Prostate gland (tissue), 2 donors: Measurements from ENCODE around the gene ASB16. TPM values are rescaled to one million over a fixed set of nuclear protein-coding genes. Genes with fewer than 3 reads are reported as not detected.
"Not testable (repeated sequence)": the region's sequence is repeated elsewhere in the genome, so short reads cannot be mapped to it uniquely, and the experiment has no call there.

Source experiments
- DNase-seq: peaks from one replicate; pipeline ENCODE4 v3.0.0-alpha.2; 2019; ENCODE audit warnings: low spot score
- H3K27ac ChIP-seq, 2 donors: fragments of 200-600 bp; sonication (generic); 2 replicates each; pipeline ENCODE4 v1.5.1; 2017 to 2019
- H3K27me3 ChIP-seq: fragments of 200-600 bp; sonication (generic); replicated peaks from 2 replicates; pipeline ENCODE4 v1.5.1; 2019; ENCODE audit not compliant: insufficient read depth
- H3K36me3 ChIP-seq, 2 donors: fragments of 200-600 bp; sonication (generic); 1 replicate in 1 of 2; 2 replicates in 1 of 2; pipeline versions ENCODE4 v1.5.1 to v1.8.1; 2017 to 2019
- H3K4me1 ChIP-seq: fragments of 200-600 bp; sonication (generic); replicated peaks from 2 replicates; pipeline ENCODE4 v1.5.1; 2019
- H3K4me3 ChIP-seq, 2 donors: fragments of 200-600 bp; sonication (generic); 2 replicates each; pipeline ENCODE4 v1.5.1; 2017 to 2019
- H3K9me3 ChIP-seq: fragments of 200-600 bp; sonication (generic); 2 replicates; pipeline ENCODE4 v1.5.1; 2017
- CTCF ChIP-seq, 4 experiments: fragments of 200-600 bp in 2 of 4; fragments of 450-650 bp in 2 of 4; sonication (generic) in 2 of 4; IDR thresholded peaks; 1 replicate in 3 of 4; 2 replicates in 1 of 4; pipeline ENCODE4 v1.5.1; 2016 to 2019; ENCODE audit warnings: antibody characterized with exemption in 4 of 4, mild to moderate bottlenecking in 2 of 4, moderate library complexity in 2 of 4
- POLR2A ChIP-seq: fragments of 450-650 bp; IDR thresholded peaks from one replicate; pipeline ENCODE4 v1.6.1; 2016; ENCODE audit warnings: antibody characterized with exemption, mild to moderate bottlenecking
- POLR2AphosphoS5 ChIP-seq: sonication (generic); formaldehyde crosslinking; IDR thresholded peaks from one replicate; pipeline ENCODE4 v1.6.1; 2017; ENCODE audit warnings: antibody characterized with exemption
- WGBS: methylation state at CpG from one replicate; pipeline ENCODE4 v1.1.5; 2018; 5-methylcytosine and 5-hydroxymethylcytosine counted together
- intact Hi-C: fragments of 100-400 bp; cut with DNase I; formaldehyde crosslinking; loops from one replicate; pipeline ENCODE4 v1.14.2; 2022
- total RNA-seq, 2 donors: library from RNA; depleted of rRNA; stranded (reverse); fragments of >200 nt; gene quantifications; one replicate each; pipeline ENCODE4 v1.1.0, GENCODE V29; 2016

ASB16 gene
- total RNA-seq, 2 donors from 2014 or later = 3.2 to 4.4 TPM

DNA sequence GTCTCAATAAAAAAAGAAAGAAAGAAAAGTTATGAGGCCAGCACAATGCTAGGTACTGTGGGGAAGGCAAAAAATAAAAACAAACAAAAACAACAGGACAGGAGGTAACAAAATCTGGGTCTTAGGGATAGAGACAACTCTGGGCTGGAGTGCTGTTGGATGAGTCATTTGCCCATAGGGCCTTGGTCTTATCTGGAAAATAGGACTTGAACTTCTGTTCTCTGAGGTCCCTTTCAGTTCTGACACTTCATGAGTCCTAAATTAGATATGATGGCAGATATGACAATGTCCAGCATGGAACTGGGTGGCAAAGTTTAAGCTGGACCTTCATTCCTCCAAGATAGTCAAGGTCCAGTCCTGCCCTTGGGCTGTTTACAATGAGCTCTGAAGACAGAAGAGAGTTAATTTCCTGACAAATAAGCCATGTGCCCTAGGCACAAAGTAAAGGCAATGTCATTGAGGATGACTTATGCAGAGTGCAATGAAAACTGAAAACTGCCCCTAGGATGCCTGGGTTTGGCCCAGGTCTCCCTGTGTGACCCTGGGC lies 38.2 kb upstream of the ASB16 start:
- DNase-seq = no peak
- H3K36me3 ChIP-seq = no peaks in the 10 kb centered on the region
- no peak overlapping the region for H3K4me3 ChIP-seq
- H3K27me3 ChIP-seq = no peaks in the 10 kb centered on the region
- H3K9me3 ChIP-seq = no peaks in the 10 kb centered on the region
- TF ChIP-seq POLR2A (no peak), CTCF (IDR thresholded peaks at IDR 0.05) (no peak), POLR2AphosphoS5 (no peak)
- H3K27ac ChIP-seq = no peak overlapping the region
- intact Hi-C loops = no loop called here
- H3K4me1 ChIP-seq = no peaks in the 10 kb centered on the region

GRCh38 chr17:44133918-44134476 lies 36.5 kb upstream of the ASB16 start:
- DNase-seq = no peak
- Histone ChIP-seq H3K36me3 (no peaks in the 10 kb centered on the region), H3K27ac (no peak overlapping the region), H3K27me3 (no peaks in the 10 kb centered on the region), H3K9me3 (no peaks in the 10 kb centered on the region), H3K4me3 (no peak overlapping the region), H3K4me1 (peaks cover 7% of the 10 kb centered on the region)
- TF ChIP-seq CTCF (IDR thresholded peaks at IDR 0.05) (no peak), POLR2AphosphoS5 (no peak), POLR2A (no peak)
- intact Hi-C loops = no loop called here
- WGBS = 85% methylated on average over 4 of the region's 4 CpGs

DNA sequence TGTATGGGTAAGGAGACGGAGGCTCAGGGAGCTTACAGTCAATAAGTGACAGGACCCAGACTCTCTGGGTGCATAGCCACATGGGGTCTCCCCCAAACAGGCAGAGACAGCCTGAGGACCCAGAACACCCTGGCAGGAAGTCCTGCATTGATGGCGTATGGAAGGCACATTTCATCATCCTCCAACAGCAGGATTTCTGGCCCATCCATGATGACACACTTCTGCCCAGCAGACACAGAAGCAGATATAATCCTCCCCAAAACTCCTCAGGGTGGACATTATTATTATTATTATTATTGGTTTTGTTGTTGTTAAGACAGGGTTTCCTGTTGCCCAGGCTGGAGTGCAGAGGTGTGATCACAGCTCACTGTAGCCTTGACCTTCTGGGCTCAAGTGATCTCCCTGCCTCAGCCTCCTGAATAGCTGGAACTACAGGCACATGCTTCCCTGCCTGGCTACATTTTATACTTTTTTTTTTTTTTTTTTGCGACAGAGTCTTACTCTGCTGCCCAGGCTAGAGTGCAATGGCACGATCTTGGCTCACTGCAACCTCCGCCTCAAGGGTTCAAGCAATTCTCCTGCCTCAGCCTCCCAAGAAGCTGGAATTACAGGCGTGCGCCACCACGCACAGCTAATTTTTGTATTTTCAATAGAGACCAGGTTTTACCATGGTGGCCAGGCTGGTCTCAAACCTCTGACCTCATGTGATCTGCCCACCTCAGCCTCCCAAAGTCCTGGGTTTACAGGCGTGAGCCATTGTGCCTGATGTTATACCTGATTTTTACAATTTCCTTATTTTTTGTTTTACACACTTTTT lies 35.5 kb upstream of the ASB16 start:
- 92% methylated on average over 9 of the region's 9 CpGs for WGBS
- intact Hi-C loops = no loop called here
- no peak overlapping the region for H3K4me3 ChIP-seq
- TF ChIP-seq POLR2A (no peak), CTCF (IDR thresholded peaks at IDR 0.05) (no peak), POLR2AphosphoS5 (no peak)
- H3K9me3 ChIP-seq = no peaks in the 10 kb centered on the region
- no peaks in the 10 kb centered on the region for H3K27me3 ChIP-seq
- H3K4me1 ChIP-seq = peaks cover 7% of the 10 kb centered on the region
- H3K27ac ChIP-seq = no peak overlapping the region
- no peak for DNase-seq
- H3K36me3 ChIP-seq = no peaks in the 10 kb centered on the region

GRCh38 chr17:44137891-44138709 lies 32.4 kb upstream of the ASB16 start:
- intact Hi-C loops = no loop called here
- no peaks in the 10 kb centered on the region for H3K9me3 ChIP-seq
- H3K36me3 ChIP-seq = no peaks in the 10 kb centered on the region
- H3K4me1 ChIP-seq = peaks cover 7% of the 10 kb centered on the region
- peak; percentile 67 for DNase-seq
- H3K27ac ChIP-seq = peak overlapping the region; percentile 47 to 55
- H3K27me3 ChIP-seq = no peaks in the 10 kb centered on the region
- peak; percentile 79 for TF ChIP-seq POLR2AphosphoS5
- peak; percentile 53 for TF ChIP-seq POLR2A
- no peak for TF ChIP-seq CTCF (IDR thresholded peaks at IDR 0.05)
- WGBS = under 1% methylated on average over 20 of the region's 20 CpGs
- H3K4me3 ChIP-seq = no peak overlapping the region

DNA sequence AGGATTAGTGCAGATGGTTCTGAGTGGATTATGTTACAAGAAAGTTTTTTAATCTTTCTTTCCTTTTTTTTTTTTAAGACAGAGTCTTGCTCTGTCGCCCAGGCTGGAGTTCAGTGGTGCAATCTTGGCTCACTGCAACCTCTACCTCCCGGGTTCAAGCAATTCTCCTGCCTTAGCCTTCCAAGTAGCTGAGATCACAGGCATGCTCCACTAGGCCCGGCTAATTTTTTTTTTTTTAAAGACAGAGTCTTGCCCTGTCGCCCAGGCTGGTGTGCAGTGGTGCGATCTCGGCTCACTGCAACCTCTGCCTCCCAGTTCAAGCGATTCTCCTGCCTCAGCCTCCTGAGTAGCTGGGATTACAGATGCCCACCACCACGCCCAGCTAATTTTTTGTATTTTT lies 26.6 kb upstream of the ASB16 start:
- H3K27me3 ChIP-seq, DNase-seq, intact Hi-C loops, H3K27ac ChIP-seq, H3K4me1 ChIP-seq, H3K4me3 ChIP-seq, H3K36me3 ChIP-seq, H3K9me3 ChIP-seq: not testable (repeated sequence)
- WGBS = 86% methylated on average over 8 of the region's 8 CpGs
